ENCODE measurements around the gene SCRT2. TPM values are rescaled to one million over a fixed set of nuclear protein-coding genes. Genes with fewer than 3 reads are reported as not detected.

Gene SCRT2
- polyA plus RNA-seq, 3 donors: not detected

- DNase-seq: no peak
- Histone ChIP-seq H3K4me1 (ENCODE audit: control insufficient read depth in 1 of 2, insufficient read depth in 2 of 2, low read length in 2 of 2) (no peaks in the 10 kb centered on the region), H3K27ac (ENCODE audit: low read depth in 1 of 2, low read length in 2 of 2) (no peak overlapping the region), H2AFZ (ENCODE audit: insufficient read depth, low read depth, low read length, poor library complexity, severe bottlenecking) (no peak overlapping the region), H4K20me1 (ENCODE audit: insufficient read depth, low read length) (no peaks in the 10 kb centered on the region), H3K9me3 (replicated peaks in 1 of 2; ENCODE audit: control insufficient read depth in 1 of 2, insufficient read depth in 1 of 2, low read length in 2 of 2) (no peaks in the 10 kb centered on the region), H3K9ac (ENCODE audit: insufficient read depth, low read length, poor library complexity, severe bottlenecking) (no peak overlapping the region), H3K36me3 (replicated peaks in 1 of 2; ENCODE audit: control insufficient read depth in 1 of 2, insufficient read depth in 2 of 2, low read length in 2 of 2) (no peaks in the 10 kb centered on the region), H3K4me2 (replicated peaks; ENCODE audit: extremely low read depth, low read length, poor library complexity, severe bottlenecking) (no peak overlapping the region), H3K79me2 (ENCODE audit: insufficient read depth, low read length) (no peaks in the 10 kb centered on the region), H3K27me3 (ENCODE audit: control insufficient read depth in 2 of 2, insufficient read depth in 2 of 2, low read length in 2 of 2) (no peaks in the 10 kb centered on the region), H3K4me3 (replicated peaks in 1 of 3; ENCODE audit: low read depth in 2 of 3, low read length in 3 of 3) (no peak overlapping the region)
- Mint-ChIP-seq H3K27ac (no peak overlapping the region), H3K9me3 (peaks cover 0 to 2% (median 0%) of the 10 kb centered on the region in 7 donors), H3K4me3 (no peak overlapping the region), H3K27me3 (ENCODE audit: low read depth in 3 of 3) (peaks cover 6 to 8% (median 6%) of the 10 kb centered on the region in 3 donors), H3K36me3 (no peaks in the 10 kb centered on the region), H3K4me1 (no peaks in the 10 kb centered on the region)
- TF ChIP-seq CTCF (IDR thresholded peaks at IDR 0.05): no peak
- intact Hi-C loops (cut with micrococcal nuclease): no loop called here
- WGBS (ENCODE audit: insufficient coverage): 74% methylated on average over 5 of the region's 6 CpGs
Observed at GRCh38 chr20:701401-702129, 26.0 kb upstream of the SCRT2 start.

DNA sequence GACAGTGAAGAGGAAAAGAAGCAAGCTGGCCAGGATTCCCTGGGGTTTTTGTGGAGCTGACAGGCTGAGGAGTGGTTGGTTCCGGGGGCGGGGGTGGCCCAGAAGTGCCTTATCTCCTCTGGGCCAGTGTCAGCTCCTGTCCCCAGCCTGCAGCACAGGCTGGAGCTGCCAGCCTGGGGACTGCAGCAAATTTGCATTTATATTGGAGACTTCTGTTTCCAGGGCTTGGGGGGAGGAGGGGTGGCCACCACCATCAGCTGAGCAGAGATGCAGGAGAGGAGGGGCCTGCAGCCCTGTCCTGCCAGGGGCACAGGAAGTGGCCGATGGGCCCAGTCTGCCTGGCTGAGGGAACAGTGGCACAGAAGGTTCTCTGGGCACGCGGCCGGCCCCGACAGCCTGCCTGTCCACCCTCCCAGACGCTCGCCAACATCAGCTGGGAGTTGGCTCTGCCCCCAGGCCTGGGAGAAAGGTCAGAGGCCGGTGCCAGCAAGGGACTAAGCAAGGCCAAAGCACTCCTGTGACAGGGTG, 24.3 kb upstream of the SCRT2 start:
- no peak overlapping the region for H3K4me3 ChIP-seq (replicated peaks in 1 of 3; ENCODE audit: low read depth in 2 of 3, low read length in 3 of 3)
- DNase-seq: no peak
- Mint-ChIP-seq H3K4me1 (no peaks in the 10 kb centered on the region), H3K36me3 (no peaks in the 10 kb centered on the region), H3K4me3 (no peak overlapping the region), H3K27ac (no peak overlapping the region), H3K27me3 (ENCODE audit: low read depth in 3 of 3) (peaks cover 5 to 8% (median 7%) of the 10 kb centered on the region in 3 donors), H3K9me3 (peaks cover 0 to 2% (median 0%) of the 10 kb centered on the region in 7 donors)
- no peaks in the 10 kb centered on the region for H3K79me2 ChIP-seq (ENCODE audit: insufficient read depth, low read length)
- no peak for TF ChIP-seq CTCF (IDR thresholded peaks at IDR 0.05)
- no peak overlapping the region for H2AFZ ChIP-seq (ENCODE audit: insufficient read depth, low read depth, low read length, poor library complexity, severe bottlenecking)
- WGBS (ENCODE audit: insufficient coverage): 89% methylated on average over 10 of the region's 10 CpGs
- intact Hi-C loops (cut with micrococcal nuclease): no loop called here
- no peaks in the 10 kb centered on the region for H3K9me3 ChIP-seq (replicated peaks in 1 of 2; ENCODE audit: control insufficient read depth in 1 of 2, insufficient read depth in 1 of 2, low read length in 2 of 2)
- H3K4me1 ChIP-seq (ENCODE audit: control insufficient read depth in 1 of 2, insufficient read depth in 2 of 2, low read length in 2 of 2): no peaks in the 10 kb centered on the region
- no peaks in the 10 kb centered on the region for H3K36me3 ChIP-seq (replicated peaks in 1 of 2; ENCODE audit: control insufficient read depth in 1 of 2, insufficient read depth in 2 of 2, low read length in 2 of 2)
- no peak overlapping the region for H3K27ac ChIP-seq (ENCODE audit: low read depth in 1 of 2, low read length in 2 of 2)
- no peak overlapping the region for H3K4me2 ChIP-seq (replicated peaks; ENCODE audit: extremely low read depth, low read length, poor library complexity, severe bottlenecking)
- H4K20me1 ChIP-seq (ENCODE audit: insufficient read depth, low read length): no peaks in the 10 kb centered on the region
- H3K27me3 ChIP-seq (ENCODE audit: control insufficient read depth in 2 of 2, insufficient read depth in 2 of 2, low read length in 2 of 2): no peaks in the 10 kb centered on the region
- no peak overlapping the region for H3K9ac ChIP-seq (ENCODE audit: insufficient read depth, low read length, poor library complexity, severe bottlenecking)
